GM04503 (cell line): ENCODE measurements around the gene COX4I2.

ENCODE experiments used
- DNase-seq: peaks from one replicate; pipeline ENCODE4 v3.0.0-alpha.2; 2012; ENCODE audit warnings: low read depth

COX4I2 gene

GRCh38 chr20:31677553-31678260 is 40.0 kb downstream of the COX4I2 start:
- DNase-seq, result no peak

- DNase-seq, result no peak
Observed at GRCh38 chr20:31678389-31679356, 41.0 kb downstream of the COX4I2 start.

- DNase-seq, result no peak
Observed at GRCh38 chr20:31679357-31680285, 41.9 kb downstream of the COX4I2 start.

GRCh38 chr20:31680286-31681127 is 42.8 kb downstream of the COX4I2 start:
- no peak for DNase-seq

GRCh38 chr20:31681128-31681727 is 43.5 kb downstream of the COX4I2 start:
- DNase-seq, result no peak

GRCh38 chr20:31681769-31682168 is 44.1 kb downstream of the COX4I2 start:
- DNase-seq, result no peak

GRCh38 chr20:31682352-31682751 is 44.6 kb downstream of the COX4I2 start:
- DNase-seq, result no peak

GRCh38 chr20:31682927-31683326 is 45.2 kb downstream of the COX4I2 start:
- DNase-seq, result no peak

GRCh38 chr20:31684153-31685015 is 46.7 kb downstream of the COX4I2 start:
- DNase-seq, result no peak

GRCh38 chr20:31685853-31686643 is 48.3 kb downstream of the COX4I2 start:
- DNase-seq, result no peak

GRCh38 chr20:31687777-31688176 is 50.1 kb downstream of the COX4I2 start:
- no peak for DNase-seq

GRCh38 chr20:31689141-31689540 is 51.4 kb downstream of the COX4I2 start:
- DNase-seq, result no peak

- no peak for DNase-seq
Observed at GRCh38 chr20:31690124-31690666, 52.5 kb downstream of the COX4I2 start.

- DNase-seq, result peak; percentile 50
Observed at GRCh38 chr20:31691646-31692275, 54.0 kb downstream of the COX4I2 start.

GRCh38 chr20:31693402-31693801 is 55.7 kb downstream of the COX4I2 start:
- no peak for DNase-seq

- DNase-seq, result no peak
Observed at GRCh38 chr20:31693987-31694661, 56.4 kb downstream of the COX4I2 start.
